HG03097 (cell line): Measurements from ENCODE around the gene PCDHA9.
"Not testable (repeated sequence)": the region's sequence is repeated elsewhere in the genome, so short reads cannot be mapped to it uniquely, and the experiment has no call there.

Source experiments
- ATAC-seq: cut with Tn5 transposase; IDR thresholded peaks from one replicate; pipeline ENCODE4 v1.9.1; 2021; ENCODE audit not compliant: unreplicated experiment, low FRiP score

PCDHA9 gene

DNA sequence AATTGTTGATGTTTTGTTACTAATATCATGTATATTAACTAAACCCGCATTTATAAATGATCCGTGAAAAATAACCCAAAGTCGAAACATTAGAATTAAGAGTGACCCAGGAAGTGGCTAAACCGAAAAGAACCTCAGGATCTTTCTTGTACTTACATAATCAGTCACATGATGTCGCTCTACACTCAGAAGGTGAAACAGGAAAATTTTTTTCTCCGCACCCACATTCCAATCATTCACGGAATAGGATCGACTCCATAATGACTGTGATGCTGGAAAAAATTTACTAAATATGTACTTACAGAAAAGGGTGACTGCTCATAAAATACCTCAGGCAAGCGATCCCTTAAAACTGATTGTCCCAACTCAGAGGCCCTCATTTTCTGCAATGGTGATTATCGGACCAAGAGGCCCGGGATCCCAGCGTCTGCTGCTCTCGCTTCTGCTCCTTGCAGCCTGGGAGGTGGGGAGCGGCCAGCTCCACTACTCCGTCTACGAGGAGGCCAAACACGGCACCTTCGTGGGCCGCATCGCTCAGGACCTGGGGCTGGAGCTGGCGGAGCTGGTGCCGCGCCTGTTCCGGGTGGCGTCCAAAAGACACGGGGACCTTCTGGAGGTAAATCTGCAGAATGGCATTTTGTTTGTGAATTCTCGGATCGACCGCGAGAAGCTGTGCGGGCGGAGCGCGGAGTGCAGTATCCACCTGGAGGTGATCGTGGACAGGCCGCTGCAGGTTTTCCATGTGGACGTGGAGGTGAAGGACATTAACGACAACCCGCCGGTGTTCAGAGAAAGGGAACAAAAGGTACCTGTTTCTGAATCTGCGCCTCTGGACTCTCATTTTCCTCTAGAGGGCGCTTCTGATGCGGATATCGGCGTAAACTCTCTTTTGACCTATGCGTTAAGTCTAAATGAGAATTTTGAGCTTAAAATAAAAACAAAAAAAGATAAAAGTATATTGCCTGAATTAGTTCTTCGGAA lies 27.2 kb downstream of the PCDHA9 start, which contains the start of gene PCDHA12:
TSS of gene PCDHA12 (plus strand) at position 224 of the 981 bp plus-strand sequence. CDS start at position 389, 165 bp downstream.
- ATAC-seq, result no peak

DNA sequence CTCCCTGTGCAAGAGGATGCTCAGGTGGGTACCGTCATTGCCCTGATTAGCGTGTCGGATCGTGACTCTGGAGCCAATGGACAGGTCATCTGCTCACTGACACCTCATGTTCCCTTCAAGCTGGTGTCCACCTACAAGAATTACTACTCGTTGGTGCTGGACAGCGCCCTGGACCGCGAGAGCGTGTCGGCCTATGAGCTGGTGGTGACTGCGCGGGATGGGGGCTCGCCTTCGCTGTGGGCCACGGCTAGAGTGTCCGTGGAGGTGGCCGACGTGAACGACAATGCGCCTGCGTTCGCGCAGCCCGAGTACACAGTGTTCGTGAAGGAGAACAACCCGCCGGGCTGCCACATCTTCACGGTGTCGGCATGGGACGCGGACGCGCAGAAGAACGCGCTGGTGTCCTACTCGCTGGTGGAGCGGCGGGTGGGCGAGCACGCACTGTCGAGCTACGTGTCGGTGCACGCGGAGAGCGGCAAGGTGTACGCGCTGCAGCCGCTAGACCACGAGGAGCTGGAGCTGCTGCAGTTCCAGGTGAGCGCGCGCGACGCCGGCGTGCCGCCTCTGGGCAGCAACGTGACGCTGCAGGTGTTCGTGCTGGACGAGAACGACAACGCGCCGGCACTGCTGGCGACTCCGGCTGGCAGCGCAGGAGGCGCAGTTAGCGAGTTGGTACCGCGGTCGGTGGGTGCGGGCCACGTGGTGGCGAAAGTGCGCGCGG lies 28.5 kb downstream of the PCDHA9 start:
- ATAC-seq, result not testable (repeated sequence)

DNA sequence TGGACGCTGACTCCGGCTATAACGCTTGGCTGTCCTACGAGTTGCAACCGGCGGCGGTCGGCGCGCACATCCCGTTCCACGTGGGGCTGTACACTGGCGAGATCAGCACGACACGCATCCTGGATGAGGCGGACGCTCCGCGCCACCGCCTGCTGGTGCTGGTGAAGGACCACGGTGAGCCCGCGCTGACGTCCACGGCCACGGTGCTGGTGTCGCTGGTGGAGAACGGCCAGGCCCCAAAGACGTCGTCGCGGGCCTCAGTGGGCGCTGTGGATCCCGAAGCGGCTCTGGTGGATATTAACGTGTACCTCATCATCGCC lies 29.0 kb downstream of the PCDHA9 start:
- ATAC-seq, result no peak

DNA sequence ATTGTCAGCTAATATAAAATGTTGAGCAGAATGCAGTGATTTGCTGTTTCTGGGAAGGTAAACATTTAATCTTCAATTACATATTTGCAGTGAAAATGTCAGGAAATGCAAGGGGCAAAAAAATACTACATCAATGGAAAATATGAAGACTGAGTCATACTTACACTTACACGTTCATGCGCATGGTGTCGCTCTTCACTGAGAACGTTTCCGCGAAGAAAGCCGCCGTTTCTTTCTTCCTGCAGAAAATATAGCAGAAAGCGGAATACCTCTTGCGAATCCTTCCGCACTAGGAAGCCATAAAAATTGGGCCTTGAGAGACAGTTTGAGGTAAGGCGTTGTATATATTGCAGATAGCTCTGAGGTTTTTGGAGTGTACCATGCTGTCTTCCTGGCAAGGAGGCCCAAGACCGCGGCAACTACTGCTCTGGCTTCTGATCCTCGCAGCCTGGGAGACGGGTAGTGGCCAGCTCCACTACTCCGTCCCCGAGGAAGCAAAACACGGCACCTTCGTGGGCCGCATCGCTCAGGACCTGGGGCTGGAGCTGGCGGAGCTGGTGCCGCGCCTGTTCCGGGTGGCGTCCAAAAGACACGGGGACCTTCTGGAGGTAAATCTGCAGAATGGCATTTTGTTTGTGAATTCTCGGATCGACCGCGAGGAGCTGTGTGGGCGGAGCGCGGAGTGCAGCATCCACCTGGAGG lies 33.9 kb downstream of the PCDHA9 start, which contains the start of gene PCDHA13:
TSS of gene PCDHA13 (plus strand) at position 236 of the 702 bp plus-strand sequence. CDS start at position 381, 145 bp downstream.
- ATAC-seq, result no peak

DNA sequence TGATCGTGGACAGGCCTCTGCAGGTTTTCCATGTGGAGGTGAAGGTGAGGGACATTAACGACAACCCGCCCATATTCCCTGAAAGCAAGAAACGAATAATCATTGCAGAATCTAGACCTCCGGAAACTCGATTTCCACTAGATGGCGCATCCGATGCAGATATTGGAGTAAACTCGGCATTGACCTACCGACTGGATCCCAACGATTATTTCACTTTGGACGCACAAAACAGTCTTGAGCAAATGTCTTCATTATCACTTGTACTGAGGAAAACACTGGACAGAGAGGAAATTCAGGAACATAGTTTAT lies 34.4 kb downstream of the PCDHA9 start:
- no peak for ATAC-seq

DNA sequence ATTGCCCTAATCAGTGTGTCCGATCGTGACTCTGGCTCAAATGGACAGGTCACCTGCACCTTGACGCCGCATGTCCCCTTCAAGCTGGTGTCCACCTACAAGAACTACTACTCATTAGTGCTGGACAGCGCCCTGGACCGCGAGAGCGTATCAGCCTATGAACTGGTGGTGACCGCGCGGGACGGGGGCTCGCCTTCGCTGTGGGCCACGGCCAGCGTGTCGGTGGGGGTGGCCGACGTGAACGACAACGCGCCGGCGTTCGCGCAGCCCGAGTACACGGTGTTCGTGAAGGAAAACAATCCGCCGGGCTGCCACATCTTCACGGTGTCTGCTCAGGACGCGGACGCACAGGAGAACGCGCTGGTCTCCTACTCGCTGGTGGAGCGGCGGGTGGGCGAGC lies 35.2 kb downstream of the PCDHA9 start:
- no peak for ATAC-seq

DNA sequence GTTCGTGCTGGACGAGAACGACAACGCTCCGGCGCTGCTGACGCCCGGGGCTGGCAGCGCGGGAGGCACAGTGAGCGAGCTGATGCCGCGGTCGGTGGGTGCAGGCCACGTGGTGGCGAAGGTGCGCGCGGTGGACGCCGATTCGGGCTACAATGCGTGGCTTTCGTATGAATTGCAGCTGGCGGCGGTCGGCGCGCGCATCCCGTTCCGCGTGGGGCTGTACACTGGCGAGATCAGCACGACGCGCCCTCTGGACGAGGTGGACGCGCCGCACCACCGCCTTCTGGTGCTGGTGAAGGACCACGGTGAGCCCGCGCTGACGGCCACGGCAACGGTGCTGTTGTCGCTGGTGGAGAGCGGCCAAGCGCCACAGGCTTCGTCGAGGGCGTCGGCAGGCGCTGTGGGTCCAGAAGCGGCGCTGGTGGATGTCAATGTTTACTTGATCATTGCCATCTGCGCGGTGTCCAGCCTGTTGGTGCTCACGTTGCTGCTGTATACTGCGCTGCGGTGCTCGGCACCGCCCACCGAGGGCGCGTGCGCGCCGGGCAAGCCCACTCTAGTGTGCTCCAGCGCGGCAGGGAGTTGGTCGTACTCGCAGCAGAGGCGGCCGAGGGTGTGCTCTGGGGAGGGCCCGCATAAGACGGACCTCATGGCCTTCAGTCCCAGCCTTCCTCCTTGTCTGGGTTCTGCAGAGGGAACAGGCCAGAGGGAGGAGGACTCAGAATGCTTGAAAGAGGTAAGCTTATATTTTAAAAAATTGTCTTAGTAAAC lies 35.9 kb downstream of the PCDHA9 start:
- ATAC-seq, result no peak
